GM19467 (cell line): ENCODE data around the gene FFAR3.

Experiments
- ATAC-seq: cut with Tn5 transposase; IDR thresholded peaks from one replicate; pipeline ENCODE4 v1.9.1; 2021; ENCODE audit warnings: mild to moderate bottlenecking, moderate library complexity; ENCODE audit not compliant: unreplicated experiment

Gene FFAR3

DNA sequence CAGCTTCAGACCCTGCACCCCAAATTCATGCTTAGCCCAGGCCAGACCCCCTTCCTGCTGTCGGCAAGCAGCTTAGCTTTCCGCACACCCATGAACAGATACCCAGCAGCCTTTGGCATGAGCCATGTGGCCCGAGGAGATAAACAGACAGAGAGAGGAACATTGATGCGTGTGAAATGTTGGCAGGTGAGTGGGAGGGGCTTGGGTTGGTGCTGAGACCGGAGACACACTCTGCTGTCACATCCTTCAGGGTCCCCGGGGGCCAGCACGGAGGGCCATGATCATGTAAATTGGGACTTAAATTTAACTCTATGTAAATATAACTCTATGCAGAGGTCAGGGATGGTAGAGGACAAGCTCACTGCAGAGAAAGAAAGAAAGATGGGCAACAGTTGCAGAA, 27.8 kb upstream of the FFAR3 start:
- peak; percentile 44 for ATAC-seq

DNA sequence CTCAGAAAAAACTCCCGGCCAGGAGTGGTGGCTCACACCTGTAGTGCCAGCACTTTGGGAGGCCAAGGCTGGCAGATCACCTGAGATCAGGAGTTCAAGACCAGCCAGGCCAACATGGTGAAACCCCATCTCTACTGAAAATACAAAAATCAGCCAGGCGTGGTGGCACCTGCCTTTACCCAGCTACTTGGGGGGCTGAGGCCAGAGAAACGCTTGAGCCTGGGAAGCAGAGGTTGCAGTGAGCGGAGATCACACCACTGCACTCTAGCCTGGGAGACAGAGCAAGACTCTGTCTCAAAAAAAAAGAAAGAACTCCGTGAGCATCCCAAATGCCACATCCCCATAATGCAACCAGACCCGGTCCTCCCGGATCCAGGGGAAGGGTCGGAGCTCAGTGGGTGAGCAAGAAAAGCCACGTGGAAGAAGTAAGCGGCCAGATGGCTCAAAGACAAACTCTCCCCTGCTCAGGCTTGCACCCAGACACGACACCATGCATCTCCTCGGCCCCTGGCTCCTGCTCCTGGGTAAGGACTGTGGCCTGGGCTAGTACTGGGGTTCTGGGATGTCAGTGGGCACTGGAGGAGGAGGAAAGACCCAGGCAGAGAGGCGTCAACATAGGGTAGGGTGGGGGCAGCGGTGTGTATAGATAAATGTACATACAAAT, 26.6 kb upstream of the FFAR3 start:
- ATAC-seq = no peak

DNA sequence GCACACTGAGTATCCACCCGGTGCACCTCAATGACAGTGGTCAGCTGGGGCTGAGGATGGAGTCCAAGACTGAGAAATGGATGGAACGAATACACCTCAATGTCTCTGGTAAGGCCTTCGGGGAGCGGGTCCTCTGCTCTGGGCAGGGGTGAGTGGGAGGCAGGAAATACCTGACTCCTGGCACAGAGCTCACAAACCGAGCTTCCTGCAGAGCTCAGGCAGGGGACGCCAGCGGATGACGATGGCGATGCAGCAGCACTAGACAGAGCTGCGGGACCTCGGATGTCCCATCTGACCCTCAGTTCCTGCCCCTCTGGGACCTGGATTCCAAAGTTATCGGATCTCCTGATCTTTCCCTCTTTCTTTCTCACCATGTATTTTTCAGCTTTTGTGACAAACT, 25.4 kb upstream of the FFAR3 start:
- ATAC-seq = no peak

DNA sequence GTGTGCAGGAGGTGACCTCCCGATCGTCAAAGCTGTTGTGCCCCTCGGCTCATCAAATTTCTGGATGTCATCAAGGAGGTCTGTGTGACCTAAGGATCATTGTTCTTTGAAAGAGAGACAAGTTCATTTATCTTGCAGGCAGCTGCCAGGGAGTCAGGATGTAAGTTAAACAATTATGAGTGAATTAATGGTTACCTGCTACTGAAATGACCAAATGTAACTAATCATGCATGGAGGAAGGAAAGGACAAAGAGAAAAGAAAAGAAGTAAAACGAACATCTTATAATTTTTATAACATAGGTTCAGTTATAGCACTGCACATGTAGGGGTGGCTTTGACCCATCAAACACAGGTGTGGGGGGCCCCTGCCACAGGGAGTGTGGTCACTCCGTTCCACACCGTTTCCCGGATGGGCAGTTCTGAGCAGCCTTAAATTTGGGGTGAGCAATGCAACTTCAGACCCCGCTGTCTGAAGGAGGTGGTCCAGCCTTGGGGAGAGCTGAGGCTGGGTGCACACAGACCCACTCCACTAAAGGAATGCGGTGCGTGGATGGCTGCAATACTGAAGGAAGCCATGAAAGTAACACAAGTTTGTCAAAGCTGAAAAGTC, 24.0 kb upstream of the FFAR3 start:
- ATAC-seq = no peak

- ATAC-seq = no peak
Measured at GRCh38 chr19:35336166-35336955, 21.9 kb upstream of the FFAR3 start.

GRCh38 chr19:35337097-35337983, 20.9 kb upstream of the FFAR3 start:
- ATAC-seq = no peak

DNA sequence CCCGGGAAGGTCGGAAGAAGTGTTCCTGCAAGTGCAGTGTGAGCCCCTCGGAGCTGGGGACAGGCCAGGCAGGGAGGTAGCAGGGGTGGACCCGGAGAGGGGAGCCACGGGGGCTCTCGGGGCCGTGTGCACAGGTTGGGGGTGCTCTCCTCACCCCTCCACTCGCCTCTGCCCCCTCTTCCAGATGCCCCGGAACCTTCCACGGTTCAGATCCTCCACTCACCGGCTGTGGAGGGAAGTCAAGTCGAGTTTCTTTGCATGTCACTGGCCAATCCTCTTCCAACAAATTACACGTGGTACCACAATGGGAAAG, 20.3 kb upstream of the FFAR3 start:
- ATAC-seq = no peak

DNA sequence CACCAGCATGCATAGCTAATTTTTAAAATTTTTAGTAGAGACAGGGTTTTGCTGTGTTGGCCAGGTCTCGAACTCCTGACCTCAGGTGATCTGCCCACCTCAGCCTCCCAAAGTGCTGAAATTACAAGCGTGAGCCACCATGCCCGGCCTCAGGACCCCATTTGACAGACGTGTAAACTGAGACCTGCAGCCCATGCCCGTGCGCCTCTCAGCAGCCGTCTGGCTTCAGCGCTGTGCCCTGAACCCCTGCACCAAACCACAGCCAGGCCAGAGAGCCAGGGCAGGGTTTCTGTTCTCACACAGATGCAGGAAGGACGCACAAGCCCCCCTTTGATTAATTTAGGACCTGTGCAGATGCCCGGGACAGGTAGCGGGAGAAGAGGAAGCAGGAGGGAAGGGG, 17.8 kb upstream of the FFAR3 start:
- no peak for ATAC-seq

- ATAC-seq = no peak
Measured at GRCh38 chr19:35341006-35341405, 17.3 kb upstream of the FFAR3 start.

DNA sequence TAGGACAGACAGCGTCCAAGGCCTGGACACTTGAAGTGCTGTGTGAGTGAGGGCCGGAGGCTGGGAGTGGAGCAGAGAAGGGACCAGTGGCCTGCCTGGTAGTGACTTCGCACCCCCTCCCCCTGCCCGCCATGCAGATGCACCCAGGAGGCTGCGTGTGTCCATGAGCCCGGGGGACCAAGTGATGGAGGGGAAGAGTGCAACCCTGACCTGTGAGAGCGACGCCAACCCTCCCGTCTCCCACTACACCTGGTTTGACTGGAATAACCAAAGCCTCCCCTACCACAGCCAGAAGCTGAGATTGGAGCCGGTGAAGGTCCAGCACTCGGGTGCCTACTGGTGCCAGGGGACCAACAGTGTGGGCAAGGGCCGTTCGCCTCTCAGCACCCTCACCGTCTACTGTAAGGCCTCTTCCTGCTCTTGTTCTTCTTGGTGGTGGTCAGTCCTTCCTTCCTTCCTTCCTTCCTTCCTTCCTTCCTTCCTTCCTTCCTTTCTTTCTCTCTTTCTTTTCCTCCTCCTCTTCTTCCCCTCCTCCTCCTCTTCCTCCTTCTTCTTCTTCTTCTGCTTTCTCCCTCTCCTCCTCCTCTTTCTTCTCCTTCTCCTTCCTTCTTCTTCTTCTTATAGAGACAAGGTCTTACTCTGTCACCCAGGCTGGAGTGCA, 16.6 kb upstream of the FFAR3 start:
- no peak for ATAC-seq

DNA sequence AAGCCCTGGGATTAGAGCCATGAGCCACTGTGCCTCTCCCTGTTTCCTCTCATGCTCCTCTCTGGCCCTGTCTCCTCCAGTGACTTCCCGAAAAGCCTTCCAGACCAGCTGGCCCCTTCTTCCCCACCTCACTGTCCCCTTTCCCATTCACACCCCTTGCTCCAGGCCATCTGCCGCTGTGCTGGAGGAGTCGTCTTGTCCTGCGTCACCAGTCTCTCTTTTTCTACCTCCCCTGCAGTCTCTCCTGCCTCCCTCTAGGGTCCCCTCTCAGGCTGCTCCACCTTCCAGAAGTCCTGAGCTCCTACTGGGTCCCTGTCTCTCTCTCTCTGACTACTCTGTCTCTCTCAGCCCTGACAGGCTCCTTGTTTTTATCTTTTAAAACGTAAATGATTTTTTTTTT, 15.8 kb upstream of the FFAR3 start:
- ATAC-seq = no peak

GRCh38 chr19:35344511-35345031, 13.7 kb upstream of the FFAR3 start:
- no peak for ATAC-seq

DNA sequence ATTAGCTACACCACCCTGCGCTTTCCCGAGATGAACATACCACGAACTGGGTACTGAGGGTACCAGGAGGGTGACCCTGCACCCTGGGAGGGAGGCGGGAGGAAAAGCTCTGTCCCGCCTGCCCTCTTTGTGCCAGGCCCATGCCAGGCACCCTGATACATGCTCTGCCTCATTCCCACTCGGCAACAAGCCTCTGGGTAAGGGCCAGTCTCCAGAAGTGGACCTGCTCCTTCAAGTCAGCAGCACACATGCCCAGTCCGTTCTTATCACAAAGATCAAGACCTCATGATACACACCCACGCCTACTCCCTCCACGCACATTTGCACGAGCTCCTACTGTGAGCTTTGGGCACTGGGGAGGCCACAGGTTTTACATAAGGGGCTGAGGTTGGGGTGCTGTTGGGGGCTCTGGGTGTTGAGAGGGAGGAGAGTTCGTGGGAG, 12.6 kb upstream of the FFAR3 start:
- ATAC-seq = no peak

GRCh38 chr19:35346193-35347052, 11.8 kb upstream of the FFAR3 start:
- ATAC-seq = no peak

GRCh38 chr19:35347171-35347929, 10.9 kb upstream of the FFAR3 start, which contains the start of gene FFAR1:
TSS of gene FFAR1 (plus strand) at chr19:35347902. CDS start at chr19:35351552, 3,650 bp downstream.
- peak; percentile 40 for ATAC-seq

DNA sequence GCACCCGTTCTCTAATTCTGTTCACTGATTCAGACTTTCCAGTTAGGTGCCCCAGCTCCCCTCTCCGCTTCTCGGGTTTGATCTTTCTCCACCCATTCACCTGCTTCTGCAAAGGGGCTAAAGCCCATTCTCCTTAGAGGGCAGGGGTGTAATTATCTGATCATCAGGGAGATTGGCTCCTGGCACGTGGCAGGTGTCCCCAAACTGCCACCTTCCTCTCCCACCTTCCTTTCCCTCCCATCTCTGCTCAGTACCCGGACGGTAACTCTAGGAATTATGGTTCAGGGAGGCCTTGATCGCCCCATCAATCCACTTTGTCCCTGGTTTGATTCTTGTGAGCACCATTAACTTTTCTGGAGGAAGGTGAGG, 10.3 kb upstream of the FFAR3 start:
- no peak for ATAC-seq

GRCh38 chr19:35348911-35349611, 9.2 kb upstream of the FFAR3 start:
- no peak for ATAC-seq
